H1 (cell line): ENCODE measurements around the gene VSIG2. TPM values are rescaled to one million over a fixed set of nuclear protein-coding genes. Genes with fewer than 3 reads are reported as not detected.

Experiments
- CHD1 ChIP-seq: IDR thresholded peaks from 2 replicates; pipeline ENCODE4 v1.6.1; 2012; ENCODE audit warnings: low read depth, low read length, improper control_type of control experiment
- CHD7 ChIP-seq: fragments of 300-600 bp; sonication (generic); IDR thresholded peaks from 2 replicates; pipeline ENCODE4 v1.7.1; 2012; ENCODE audit warnings: low read length, moderate library complexity, mild to moderate bottlenecking, inconsistent platforms; ENCODE audit not compliant: insufficient replicate concordance
- CREB1 ChIP-seq: IDR thresholded peaks from 2 replicates; pipeline ENCODE4 v1.6.1; 2012; ENCODE audit warnings: inconsistent platforms
- FOSL1 ChIP-seq: IDR thresholded peaks from 2 replicates; pipeline ENCODE4 v1.6.1; 2011; ENCODE audit warnings: mild to moderate bottlenecking, low read depth, low read length, moderate library complexity; ENCODE audit not compliant: insufficient read depth
- GTF2F1 ChIP-seq: IDR thresholded peaks from 2 replicates; pipeline ENCODE4 v1.6.1; 2012; ENCODE audit warnings: low read depth, low read length, improper control_type of control experiment, borderline replicate concordance
- HDAC2 ChIP-seq, 2 experiments: fragments of 300-600 bp in 1 of 2; sonication (generic) in 1 of 2; IDR thresholded peaks; 2 replicates each; pipeline ENCODE4 v1.6.1; 2011 to 2012; ENCODE audit warnings: low read depth in 2 of 2, low read length in 2 of 2, mild to moderate bottlenecking in 2 of 2, moderate library complexity in 2 of 2, borderline replicate concordance in 1 of 2, inconsistent platforms in 1 of 2
- JUND ChIP-seq: IDR thresholded peaks from 2 replicates; pipeline ENCODE4 v1.6.1; 2011; ENCODE audit warnings: mild to moderate bottlenecking, improper control_type of control experiment, low read length
- KDM5A ChIP-seq: fragments of 200-600 bp; IDR thresholded peaks from 2 replicates; pipeline ENCODE4 v1.7.1; 2012; ENCODE audit warnings: mild to moderate bottlenecking, low read length, inconsistent platforms, mixed read lengths
- POLR2A ChIP-seq, 2 experiments: IDR thresholded peaks; 1 replicate in 1 of 2; 2 replicates in 1 of 2; pipeline ENCODE4 v1.6.1; 2011; ENCODE audit warnings: low read depth in 2 of 2, low read length in 2 of 2, mild to moderate bottlenecking in 2 of 2; ENCODE audit errors: control extremely low read depth in 1 of 2
- TBP ChIP-seq: IDR thresholded peaks from 2 replicates; pipeline ENCODE4 v1.6.1; 2011; ENCODE audit warnings: low read depth, low read length, improper control_type of control experiment
- polyA plus RNA-seq, 7 experiments: library from polyadenylated mRNA; depleted of rRNA in 3 of 7; stranded (reverse) in 5 of 7; unstranded in 2 of 7; fragments of >200 nt in 5 of 7; fragments of 200-250 nt in 2 of 7; gene quantifications; 1 replicate in 5 of 7; 2 replicates in 1 of 7; 4 replicates in 1 of 7; pipeline versions ENCODE4 v1.2.1 to v1.2.3, GENCODE V29; 2011 to 2013; ENCODE audit warnings: missing spikeins in 2 of 7, mixed read lengths in 2 of 7
- total RNA-seq: library from RNA; stranded (reverse); fragmentation: NEBNext Ultra II Directional; extraction: Animal tissue kit (Norgen Biotek cat#: 25700); gene quantifications from 2 replicates; pipeline ENCODE4 v1.2.1, GENCODE V29; 2021
- TF ChIP-seq, protein P1 (sequence below): IDR thresholded peaks from 2 replicates; pipeline ENCODE4 v1.6.1; 2011; ENCODE audit warnings: low read length, improper control_type of control experiment

Gene VSIG2
- total and polyA plus RNA-seq, 2 of the 8 experiments (the other 6 are each of a cell fraction or from before 2014, with no cell fraction given), result 0.18 TPM; not detected in 1

DNA sequence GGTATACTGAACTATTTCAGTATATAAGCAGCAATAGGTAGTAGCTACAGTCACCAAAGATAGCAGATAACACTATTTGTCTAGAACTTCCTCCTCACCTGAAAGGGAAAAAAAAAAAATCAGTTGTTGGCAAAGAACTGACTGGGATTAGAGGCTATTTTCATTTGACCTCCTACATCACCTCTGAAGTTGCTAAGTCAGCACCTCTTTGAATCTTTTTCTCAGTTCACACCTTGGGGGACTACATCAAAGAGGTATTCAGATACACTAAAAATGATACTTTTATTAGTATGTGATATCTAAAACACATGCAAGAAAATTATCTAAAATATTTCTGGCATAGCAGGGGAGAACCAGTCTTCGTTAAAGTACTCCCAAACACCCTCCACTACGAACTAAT, 32.0 kb upstream of the VSIG2 start (continued):
- TF ChIP-seq CHD7 (no peak), CHD1 (no peak), JUND (no peak), CREB1 (no peak), POLR2A (IDR thresholded peaks at IDR 0.05; ENCODE audit: control extremely low read depth in 1 of 2, low read depth in 2 of 2, low read length in 2 of 2) (no peak), GTF2F1 (no peak), FOSL1 (no peak), KDM5A (no peak), HDAC2 (IDR thresholded peaks at IDR 0.05; ENCODE audit: borderline replicate concordance in 1 of 2, low read depth in 2 of 2, low read length in 2 of 2) (no peak), TBP (no peak)
- TF ChIP-seq, protein P1, sequence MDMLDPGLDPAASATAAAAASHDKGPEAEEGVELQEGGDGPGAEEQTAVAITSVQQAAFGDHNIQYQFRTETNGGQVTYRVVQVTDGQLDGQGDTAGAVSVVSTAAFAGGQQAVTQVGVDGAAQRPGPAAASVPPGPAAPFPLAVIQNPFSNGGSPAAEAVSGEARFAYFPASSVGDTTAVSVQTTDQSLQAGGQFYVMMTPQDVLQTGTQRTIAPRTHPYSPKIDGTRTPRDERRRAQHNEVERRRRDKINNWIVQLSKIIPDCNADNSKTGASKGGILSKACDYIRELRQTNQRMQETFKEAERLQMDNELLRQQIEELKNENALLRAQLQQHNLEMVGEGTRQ, result no peak
